ENCODE results near the gene S100A14. TPM values are rescaled to one million over a fixed set of nuclear protein-coding genes. Genes with fewer than 3 reads are reported as not detected.

Gene S100A14
- total and polyA plus RNA-seq, 2 of the 13 experiments (the other 11 are each of a cell fraction or from before 2014, with no cell fraction given), result 1.4 to 7.7 TPM

DNA sequence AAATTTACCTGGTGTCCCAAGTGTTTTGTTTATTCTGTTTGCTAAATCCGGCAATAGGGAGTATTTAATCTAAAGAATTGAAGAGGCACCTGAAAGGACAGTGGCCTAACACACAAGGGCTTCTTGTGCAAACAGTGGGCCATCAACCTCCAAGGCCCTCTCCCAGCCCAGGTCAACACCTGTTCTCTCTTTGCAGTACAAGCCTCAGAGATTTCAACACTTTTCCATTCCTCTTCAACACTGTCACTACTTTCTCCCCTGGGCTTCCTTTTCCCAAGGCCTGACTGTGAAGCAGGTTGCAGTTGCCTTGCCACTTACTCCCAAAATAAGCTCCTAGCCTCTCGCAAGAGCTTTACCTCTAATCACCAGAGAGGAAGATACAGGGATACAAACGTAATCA lies 39.2 kb upstream of the S100A14 start (continued):
- TF ChIP-seq, protein P1, sequence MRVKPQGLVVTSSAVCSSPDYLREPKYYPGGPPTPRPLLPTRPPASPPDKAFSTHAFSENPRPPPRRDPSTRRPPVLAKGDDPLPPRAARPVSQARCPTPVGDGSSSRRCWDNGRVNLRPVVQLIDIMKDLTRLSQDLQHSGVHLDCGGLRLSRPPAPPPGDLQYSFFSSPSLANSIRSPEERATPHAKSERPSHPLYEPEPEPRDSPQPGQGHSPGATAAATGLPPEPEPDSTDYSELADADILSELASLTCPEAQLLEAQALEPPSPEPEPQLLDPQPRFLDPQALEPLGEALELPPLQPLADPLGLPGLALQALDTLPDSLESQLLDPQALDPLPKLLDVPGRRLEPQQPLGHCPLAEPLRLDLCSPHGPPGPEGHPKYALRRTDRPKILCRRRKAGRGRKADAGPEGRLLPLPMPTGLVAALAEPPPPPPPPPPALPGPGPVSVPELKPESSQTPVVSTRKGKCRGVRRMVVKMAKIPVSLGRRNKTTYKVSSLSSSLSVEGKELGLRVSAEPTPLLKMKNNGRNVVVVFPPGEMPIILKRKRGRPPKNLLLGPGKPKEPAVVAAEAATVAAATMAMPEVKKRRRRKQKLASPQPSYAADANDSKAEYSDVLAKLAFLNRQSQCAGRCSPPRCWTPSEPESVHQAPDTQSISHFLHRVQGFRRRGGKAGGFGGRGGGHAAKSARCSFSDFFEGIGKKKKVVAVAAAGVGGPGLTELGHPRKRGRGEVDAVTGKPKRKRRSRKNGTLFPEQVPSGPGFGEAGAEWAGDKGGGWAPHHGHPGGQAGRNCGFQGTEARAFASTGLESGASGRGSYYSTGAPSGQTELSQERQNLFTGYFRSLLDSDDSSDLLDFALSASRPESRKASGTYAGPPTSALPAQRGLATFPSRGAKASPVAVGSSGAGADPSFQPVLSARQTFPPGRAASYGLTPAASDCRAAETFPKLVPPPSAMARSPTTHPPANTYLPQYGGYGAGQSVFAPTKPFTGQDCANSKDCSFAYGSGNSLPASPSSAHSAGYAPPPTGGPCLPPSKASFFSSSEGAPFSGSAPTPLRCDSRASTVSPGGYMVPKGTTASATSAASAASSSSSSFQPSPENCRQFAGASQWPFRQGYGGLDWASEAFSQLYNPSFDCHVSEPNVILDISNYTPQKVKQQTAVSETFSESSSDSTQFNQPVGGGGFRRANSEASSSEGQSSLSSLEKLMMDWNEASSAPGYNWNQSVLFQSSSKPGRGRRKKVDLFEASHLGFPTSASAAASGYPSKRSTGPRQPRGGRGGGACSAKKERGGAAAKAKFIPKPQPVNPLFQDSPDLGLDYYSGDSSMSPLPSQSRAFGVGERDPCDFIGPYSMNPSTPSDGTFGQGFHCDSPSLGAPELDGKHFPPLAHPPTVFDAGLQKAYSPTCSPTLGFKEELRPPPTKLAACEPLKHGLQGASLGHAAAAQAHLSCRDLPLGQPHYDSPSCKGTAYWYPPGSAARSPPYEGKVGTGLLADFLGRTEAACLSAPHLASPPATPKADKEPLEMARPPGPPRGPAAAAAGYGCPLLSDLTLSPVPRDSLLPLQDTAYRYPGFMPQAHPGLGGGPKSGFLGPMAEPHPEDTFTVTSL (CRISPR knock-in tag; IDR thresholded peaks at IDR 0.05; ENCODE audit: borderline replicate concordance), result 0 out of 2 replicates have a peak, but pooled peaks have one; percentile 6
- TF ChIP-seq HOXA9 (CRISPR knock-in tag; IDR thresholded peaks at IDR 0.05; ENCODE audit: borderline replicate concordance), result no peak
- TF ChIP-seq THYN1 (CRISPR knock-in tag; IDR thresholded peaks at IDR 0.05; ENCODE audit: borderline replicate concordance, low read depth), result no peak
- no peak for TF ChIP-seq SOX6 (IDR thresholded peaks at IDR 0.05)
- TF ChIP-seq SOX6 (CRISPR knock-in tag; IDR thresholded peaks at IDR 0.05), result peak; percentile 34; the same call in 1 of the 2 replicates
- no peak for TF ChIP-seq HES4 (CRISPR knock-in tag; IDR thresholded peaks at IDR 0.05; ENCODE audit: borderline replicate concordance)
- TF ChIP-seq NFE2L2 (IDR thresholded peaks at IDR 0.05; ENCODE audit: low read length), result no peak
- TF ChIP-seq ZNF850 (CRISPR knock-in tag; conservative IDR thresholded peaks at IDR 0.05), result no peak
- no peak for TF ChIP-seq MED1 (CRISPR knock-in tag; IDR thresholded peaks at IDR 0.05)
- TF ChIP-seq, protein P2, sequence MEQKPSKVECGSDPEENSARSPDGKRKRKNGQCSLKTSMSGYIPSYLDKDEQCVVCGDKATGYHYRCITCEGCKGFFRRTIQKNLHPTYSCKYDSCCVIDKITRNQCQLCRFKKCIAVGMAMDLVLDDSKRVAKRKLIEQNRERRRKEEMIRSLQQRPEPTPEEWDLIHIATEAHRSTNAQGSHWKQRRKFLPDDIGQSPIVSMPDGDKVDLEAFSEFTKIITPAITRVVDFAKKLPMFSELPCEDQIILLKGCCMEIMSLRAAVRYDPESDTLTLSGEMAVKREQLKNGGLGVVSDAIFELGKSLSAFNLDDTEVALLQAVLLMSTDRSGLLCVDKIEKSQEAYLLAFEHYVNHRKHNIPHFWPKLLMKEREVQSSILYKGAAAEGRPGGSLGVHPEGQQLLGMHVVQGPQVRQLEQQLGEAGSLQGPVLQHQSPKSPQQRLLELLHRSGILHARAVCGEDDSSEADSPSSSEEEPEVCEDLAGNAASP (CRISPR knock-in tag; IDR thresholded peaks at IDR 0.05; ENCODE audit: borderline replicate concordance), result 0 out of 2 replicates have a peak, but pooled peaks have one; percentile 5
- no peak for TF ChIP-seq ZFP36L2 (CRISPR knock-in tag; IDR thresholded peaks at IDR 0.05)
- TF ChIP-seq NFE2L1 (CRISPR knock-in tag; IDR thresholded peaks at IDR 0.05; ENCODE audit: borderline replicate concordance), result no peak
- no peak for TF ChIP-seq ZBTB21 (CRISPR knock-in tag; IDR thresholded peaks at IDR 0.05)
- TF ChIP-seq ZNF562 (CRISPR knock-in tag; IDR thresholded peaks at IDR 0.05; ENCODE audit: borderline replicate concordance), result no peak
- TF ChIP-seq SMC3 (IDR thresholded peaks at IDR 0.05; ENCODE audit: low read length), result no peak
- no peak for TF ChIP-seq ZNF891 (CRISPR knock-in tag; IDR thresholded peaks at IDR 0.05)
- no peak for TF ChIP-seq U2AF1 (optimal IDR thresholded peaks at IDR 0.05; ENCODE audit: low read depth, low read length)
- TF ChIP-seq, protein P3, sequence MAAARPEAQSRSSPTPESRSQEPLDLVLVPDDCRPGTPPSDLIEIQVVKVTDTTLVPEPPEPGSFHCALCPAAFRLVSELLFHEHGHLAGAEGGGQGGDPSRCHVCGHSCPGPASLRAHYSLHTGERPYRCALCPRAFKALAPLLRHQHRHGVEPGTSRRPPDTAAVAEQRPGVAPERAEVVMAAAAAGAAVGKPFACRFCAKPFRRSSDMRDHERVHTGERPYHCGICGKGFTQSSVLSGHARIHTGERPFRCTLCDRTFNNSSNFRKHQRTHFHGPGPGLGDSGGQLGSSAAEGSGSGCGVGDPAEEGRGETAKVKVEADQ (CRISPR knock-in tag; IDR thresholded peaks at IDR 0.05; ENCODE audit: borderline replicate concordance), result no peak
- TF ChIP-seq, protein P4, sequence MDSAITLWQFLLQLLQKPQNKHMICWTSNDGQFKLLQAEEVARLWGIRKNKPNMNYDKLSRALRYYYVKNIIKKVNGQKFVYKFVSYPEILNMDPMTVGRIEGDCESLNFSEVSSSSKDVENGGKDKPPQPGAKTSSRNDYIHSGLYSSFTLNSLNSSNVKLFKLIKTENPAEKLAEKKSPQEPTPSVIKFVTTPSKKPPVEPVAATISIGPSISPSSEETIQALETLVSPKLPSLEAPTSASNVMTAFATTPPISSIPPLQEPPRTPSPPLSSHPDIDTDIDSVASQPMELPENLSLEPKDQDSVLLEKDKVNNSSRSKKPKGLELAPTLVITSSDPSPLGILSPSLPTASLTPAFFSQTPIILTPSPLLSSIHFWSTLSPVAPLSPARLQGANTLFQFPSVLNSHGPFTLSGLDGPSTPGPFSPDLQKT (CRISPR knock-in tag; IDR thresholded peaks at IDR 0.05; ENCODE audit: borderline replicate concordance), result no peak
- TF ChIP-seq, protein P5, sequence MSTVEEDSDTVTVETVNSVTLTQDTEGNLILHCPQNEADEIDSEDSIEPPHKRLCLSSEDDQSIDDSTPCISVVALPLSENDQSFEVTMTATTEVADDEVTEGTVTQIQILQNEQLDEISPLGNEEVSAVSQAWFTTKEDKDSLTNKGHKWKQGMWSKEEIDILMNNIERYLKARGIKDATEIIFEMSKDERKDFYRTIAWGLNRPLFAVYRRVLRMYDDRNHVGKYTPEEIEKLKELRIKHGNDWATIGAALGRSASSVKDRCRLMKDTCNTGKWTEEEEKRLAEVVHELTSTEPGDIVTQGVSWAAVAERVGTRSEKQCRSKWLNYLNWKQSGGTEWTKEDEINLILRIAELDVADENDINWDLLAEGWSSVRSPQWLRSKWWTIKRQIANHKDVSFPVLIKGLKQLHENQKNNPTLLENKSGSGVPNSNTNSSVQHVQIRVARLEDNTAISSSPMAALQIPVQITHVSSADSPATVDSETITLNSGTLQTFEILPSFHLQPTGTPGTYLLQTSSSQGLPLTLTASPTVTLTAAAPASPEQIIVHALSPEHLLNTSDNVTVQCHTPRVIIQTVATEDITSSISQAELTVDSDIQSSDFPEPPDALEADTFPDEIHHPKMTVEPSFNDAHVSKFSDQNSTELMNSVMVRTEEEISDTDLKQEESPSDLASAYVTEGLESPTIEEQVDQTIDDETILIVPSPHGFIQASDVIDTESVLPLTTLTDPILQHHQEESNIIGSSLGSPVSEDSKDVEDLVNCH (CRISPR knock-in tag; IDR thresholded peaks at IDR 0.05), result no peak

Measured in HepG2 (cell line).